B cell (primary cell): Measurements from ENCODE around the gene BMAL1.
A peak's percentile ranks its signal among the peaks of the same experiment; 100 is the strongest.

Source experiments
- EZH2 ChIP-seq: IDR thresholded peaks from 2 replicates; pipeline ENCODE4 v1.6.1; 2012; ENCODE audit warnings: borderline replicate concordance, low read depth, mild to moderate bottlenecking, moderate library complexity, low read length; ENCODE audit not compliant: insufficient read depth, poor library complexity, severe bottlenecking
- TF ChIP-seq, protein P1 (sequence below): fragments of 200-600 bp; IDR thresholded peaks from one replicate; pipeline ENCODE4 v1.8.0; 2022; ENCODE audit warnings: antibody characterized with exemption, mild to moderate bottlenecking

DNA sequence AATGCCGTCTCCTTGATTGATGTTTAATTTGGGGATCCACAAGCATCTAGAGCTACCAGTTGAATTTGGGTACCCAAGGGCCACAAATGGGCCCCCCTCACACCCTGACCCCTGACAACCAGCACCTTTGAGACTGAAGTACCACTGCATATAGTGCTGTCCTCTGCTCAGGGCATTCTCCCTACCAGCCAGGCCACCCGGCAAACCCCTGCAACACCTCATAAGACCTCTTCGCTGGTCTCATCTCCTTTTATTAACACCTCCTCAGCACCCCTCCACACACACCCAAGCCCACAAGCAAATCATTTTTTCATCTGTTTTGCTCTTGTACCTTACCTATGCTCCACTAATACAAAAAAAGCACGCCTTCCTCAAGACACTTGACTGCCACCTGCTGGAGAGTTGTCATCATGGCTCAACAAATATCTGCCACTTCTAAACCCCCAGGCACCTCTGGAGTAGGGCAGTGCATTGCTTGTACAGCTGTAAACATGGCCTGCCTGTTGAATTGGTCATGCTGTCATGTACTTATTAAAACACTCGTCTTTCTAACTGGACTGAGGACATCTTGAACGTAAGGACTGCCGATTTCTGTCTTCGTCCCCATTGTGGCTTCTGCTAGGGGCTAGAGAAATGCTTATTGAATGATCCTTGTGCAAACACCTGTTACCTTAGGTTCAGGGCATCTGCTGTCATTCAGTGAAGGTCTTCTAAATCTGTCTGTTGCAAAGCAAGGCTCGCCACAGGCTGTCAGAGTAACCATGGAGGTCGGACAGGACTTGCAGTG lies 66.5 kb downstream of the BMAL1 start:
- TF ChIP-seq, protein P1, sequence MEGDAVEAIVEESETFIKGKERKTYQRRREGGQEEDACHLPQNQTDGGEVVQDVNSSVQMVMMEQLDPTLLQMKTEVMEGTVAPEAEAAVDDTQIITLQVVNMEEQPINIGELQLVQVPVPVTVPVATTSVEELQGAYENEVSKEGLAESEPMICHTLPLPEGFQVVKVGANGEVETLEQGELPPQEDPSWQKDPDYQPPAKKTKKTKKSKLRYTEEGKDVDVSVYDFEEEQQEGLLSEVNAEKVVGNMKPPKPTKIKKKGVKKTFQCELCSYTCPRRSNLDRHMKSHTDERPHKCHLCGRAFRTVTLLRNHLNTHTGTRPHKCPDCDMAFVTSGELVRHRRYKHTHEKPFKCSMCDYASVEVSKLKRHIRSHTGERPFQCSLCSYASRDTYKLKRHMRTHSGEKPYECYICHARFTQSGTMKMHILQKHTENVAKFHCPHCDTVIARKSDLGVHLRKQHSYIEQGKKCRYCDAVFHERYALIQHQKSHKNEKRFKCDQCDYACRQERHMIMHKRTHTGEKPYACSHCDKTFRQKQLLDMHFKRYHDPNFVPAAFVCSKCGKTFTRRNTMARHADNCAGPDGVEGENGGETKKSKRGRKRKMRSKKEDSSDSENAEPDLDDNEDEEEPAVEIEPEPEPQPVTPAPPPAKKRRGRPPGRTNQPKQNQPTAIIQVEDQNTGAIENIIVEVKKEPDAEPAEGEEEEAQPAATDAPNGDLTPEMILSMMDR = peak; percentile 89
- TF ChIP-seq EZH2 = no peak
